ENCODE results near the gene MRGPRD.

MRGPRD gene

GRCh38 chr11:68936676-68937620, 43.8 kb downstream of the MRGPRD start:
- no peak overlapping the region for H3K4me3 ChIP-seq (ENCODE audit: low read depth, low read length)
- no peak for DNase-seq (ENCODE audit: low read depth)
- TF ChIP-seq CTCF (conservative IDR thresholded peaks at IDR 0.05; ENCODE audit: low read depth, low read length), result no peak

- no peak for DNase-seq (ENCODE audit: low read depth)
- no peak for TF ChIP-seq CTCF (conservative IDR thresholded peaks at IDR 0.05; ENCODE audit: low read depth, low read length)
- no peak overlapping the region for H3K4me3 ChIP-seq (ENCODE audit: low read depth, low read length)
Measured at GRCh38 chr11:68936358-68936636, 44.5 kb downstream of the MRGPRD start.

- DNase-seq (ENCODE audit: low read depth), result no peak
- TF ChIP-seq CTCF (conservative IDR thresholded peaks at IDR 0.05; ENCODE audit: low read depth, low read length), result no peak
- H3K4me3 ChIP-seq (ENCODE audit: low read depth, low read length), result no peak overlapping the region
Measured at GRCh38 chr11:68935516-68936357, 45.0 kb downstream of the MRGPRD start.

- no peak for TF ChIP-seq CTCF (conservative IDR thresholded peaks at IDR 0.05; ENCODE audit: low read depth, low read length)
- no peak for DNase-seq (ENCODE audit: low read depth)
- H3K4me3 ChIP-seq (ENCODE audit: low read depth, low read length), result no peak overlapping the region
Measured at GRCh38 chr11:68935066-68935465, 45.7 kb downstream of the MRGPRD start.

- no peak for TF ChIP-seq CTCF (conservative IDR thresholded peaks at IDR 0.05; ENCODE audit: low read depth, low read length)
- DNase-seq (ENCODE audit: low read depth), result no peak
- no peak overlapping the region for H3K4me3 ChIP-seq (ENCODE audit: low read depth, low read length)
Measured at GRCh38 chr11:68934666-68935065, 46.1 kb downstream of the MRGPRD start.

- no peak for DNase-seq (ENCODE audit: low read depth)
- H3K4me3 ChIP-seq (ENCODE audit: low read depth, low read length), result no peak overlapping the region
- no peak for TF ChIP-seq CTCF (conservative IDR thresholded peaks at IDR 0.05; ENCODE audit: low read depth, low read length)
Measured at GRCh38 chr11:68934321-68934645, 46.5 kb downstream of the MRGPRD start.

All from choroid plexus epithelial cell (primary cell).